Measurements from ENCODE around the gene SDK1. TPM values are rescaled to one million over a fixed set of nuclear protein-coding genes. Genes with fewer than 3 reads are reported as not detected.

Gene SDK1
- total and polyA plus RNA-seq, 2 of the 8 experiments (the other 6 are each of a cell fraction or from before 2014, with no cell fraction given): 3.3 to 7.2 TPM

- no peak for TF ChIP-seq CHD7 (IDR thresholded peaks at IDR 0.05; ENCODE audit: insufficient replicate concordance, low read length)
- no peak for TF ChIP-seq GTF2F1 (IDR thresholded peaks at IDR 0.05; ENCODE audit: borderline replicate concordance, low read depth, low read length)
- no peak for TF ChIP-seq RXRA (IDR thresholded peaks at IDR 0.05; ENCODE audit: insufficient read depth, low read depth, low read length)
- TF ChIP-seq NANOG (IDR thresholded peaks at IDR 0.05; ENCODE audit: insufficient read depth, low read depth, low read length, poor library complexity, severe bottlenecking): no peak
- no peak for TF ChIP-seq BACH1 (IDR thresholded peaks at IDR 0.05; ENCODE audit: low read length)
- no peak for TF ChIP-seq YY1 (IDR thresholded peaks at IDR 0.05; ENCODE audit: low read depth, low read length)
- TF ChIP-seq SIRT6 (IDR thresholded peaks at IDR 0.05; ENCODE audit: low read length): no peak
- no peak for TF ChIP-seq PHF8 (conservative IDR thresholded peaks at IDR 0.05; ENCODE audit: low read depth, low read length)
- no peak for TF ChIP-seq EZH2 (IDR thresholded peaks at IDR 0.05; ENCODE audit: low read depth, low read length, severe bottlenecking)
Measured at GRCh38 chr7:3370068-3370830, 69.2 kb downstream of the SDK1 start (continued).
